KG1 (cell line): ENCODE data around the gene LMCD1.
"Not testable (repeated sequence)": the region's sequence is repeated elsewhere in the genome, so short reads cannot be mapped to it uniquely, and the experiment has no call there.

Source experiments
- DNase-seq: peaks from one replicate; lab custom pipeline; 2025; lab: John Stamatoyannopoulos, UW

The LMCD1 gene

DNA sequence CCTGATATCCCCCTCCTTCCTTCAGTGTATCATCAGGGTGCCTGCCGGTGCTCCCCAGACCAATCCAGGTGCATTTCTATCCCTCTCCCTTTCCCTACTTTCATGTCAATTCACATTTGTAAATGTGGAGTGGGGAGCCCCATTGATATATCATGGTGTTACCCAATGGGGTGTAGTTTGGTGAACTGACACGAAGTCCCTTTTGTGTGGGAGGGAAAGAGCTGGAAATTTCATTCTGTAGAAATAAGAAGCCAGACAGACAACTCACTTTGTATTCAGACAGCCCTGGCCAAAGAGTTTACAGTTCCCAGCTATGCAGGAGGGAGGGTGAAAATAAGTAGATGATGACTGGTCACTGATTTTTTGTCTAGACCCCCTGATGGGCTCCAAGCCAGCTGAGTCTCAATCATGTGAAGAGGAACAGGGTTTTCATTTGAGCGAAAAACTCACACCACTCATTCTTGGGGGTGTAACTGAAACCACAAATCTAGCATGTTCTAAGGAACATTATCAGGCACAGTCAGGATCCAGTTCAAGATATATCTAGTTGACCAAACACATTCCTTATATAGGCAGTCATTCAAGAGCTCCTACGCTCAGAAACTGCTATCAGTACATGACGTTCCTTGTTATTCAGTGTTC is 58.9 kb downstream of the LMCD1 start:
- no peak for DNase-seq

DNA sequence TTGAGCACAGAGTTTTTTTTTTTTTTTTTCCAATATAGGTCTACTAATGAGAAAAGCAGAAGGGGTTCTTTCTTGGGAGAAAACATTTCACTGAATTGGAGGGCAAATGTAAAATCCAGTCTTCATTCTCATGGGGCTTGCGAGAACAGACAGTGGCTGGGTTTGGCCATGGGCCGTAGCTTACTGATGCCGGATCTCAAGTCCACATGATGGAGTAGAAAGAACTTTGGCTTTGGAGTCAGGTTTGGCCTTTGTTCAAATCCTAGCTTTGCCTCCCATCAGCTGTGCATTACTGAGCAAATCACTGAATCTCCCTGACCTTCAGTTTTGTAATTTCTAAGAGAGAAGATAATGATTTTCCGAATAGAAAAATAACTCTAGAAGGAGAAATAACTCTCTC is 59.7 kb downstream of the LMCD1 start:
- no peak for DNase-seq

DNA sequence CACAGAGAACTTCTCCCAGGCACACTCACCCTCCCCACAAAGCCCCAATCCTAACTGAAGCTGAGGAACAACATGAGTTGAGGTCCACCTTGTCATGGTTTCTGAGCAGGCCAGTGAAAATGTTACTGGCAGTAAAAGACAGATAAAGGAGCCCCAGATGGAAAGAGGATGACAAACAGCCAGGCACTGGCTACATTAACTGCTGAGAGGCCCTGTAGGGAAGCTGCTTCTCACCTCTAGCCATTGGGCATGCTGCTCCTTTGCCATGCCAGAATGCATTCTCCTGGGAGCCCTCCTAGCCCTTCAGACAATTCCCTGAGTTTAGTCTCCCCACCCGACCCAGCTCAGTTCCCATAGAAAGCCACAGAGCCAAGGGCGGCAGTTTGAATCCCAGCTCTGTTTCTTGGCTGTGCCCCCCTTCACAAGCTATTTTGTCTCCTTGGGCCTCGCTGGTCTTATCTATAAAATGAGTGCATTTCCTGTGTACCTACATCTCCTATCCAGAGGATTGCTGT is 60.5 kb downstream of the LMCD1 start:
- DNase-seq = no peak

DNA sequence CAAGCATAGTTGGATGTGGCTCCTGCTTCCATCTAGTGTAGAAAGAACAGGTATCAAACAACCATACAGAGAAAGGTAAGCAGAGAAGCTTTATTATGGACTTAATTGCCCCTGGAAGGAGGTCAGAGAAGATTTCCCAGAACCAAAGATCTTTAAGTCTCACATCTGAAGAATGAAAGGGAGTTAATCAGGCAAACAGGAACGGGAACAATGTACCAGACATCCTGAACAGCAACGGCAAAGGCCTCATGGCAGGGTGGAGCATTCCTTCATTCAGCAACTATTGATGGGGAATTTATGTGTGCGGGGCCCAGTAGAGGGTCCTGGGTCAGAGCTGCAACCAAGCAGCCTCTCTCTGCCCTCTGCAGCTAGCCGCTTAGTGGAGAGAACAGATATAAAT is 61.5 kb downstream of the LMCD1 start:
- DNase-seq = no peak

DNA sequence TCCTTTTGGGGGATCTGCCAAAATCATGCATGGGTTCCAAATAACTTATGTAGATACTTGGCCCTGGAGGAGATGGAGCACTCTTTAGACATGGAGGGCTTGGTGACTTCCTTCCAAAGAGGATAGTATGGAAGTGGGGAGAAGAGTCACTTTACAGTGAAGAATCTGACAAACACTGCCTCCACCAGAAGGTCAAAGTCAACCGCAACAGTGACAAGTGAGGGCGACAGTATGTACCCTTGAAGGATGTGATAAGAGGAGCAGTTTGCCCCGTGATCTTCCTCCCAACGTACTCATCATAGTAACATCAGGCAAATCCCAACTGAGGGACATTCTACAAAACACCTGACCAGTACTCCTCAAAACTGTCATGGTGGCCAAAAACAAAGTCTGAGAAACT is 62.0 kb downstream of the LMCD1 start:
- DNase-seq = no peak

DNA sequence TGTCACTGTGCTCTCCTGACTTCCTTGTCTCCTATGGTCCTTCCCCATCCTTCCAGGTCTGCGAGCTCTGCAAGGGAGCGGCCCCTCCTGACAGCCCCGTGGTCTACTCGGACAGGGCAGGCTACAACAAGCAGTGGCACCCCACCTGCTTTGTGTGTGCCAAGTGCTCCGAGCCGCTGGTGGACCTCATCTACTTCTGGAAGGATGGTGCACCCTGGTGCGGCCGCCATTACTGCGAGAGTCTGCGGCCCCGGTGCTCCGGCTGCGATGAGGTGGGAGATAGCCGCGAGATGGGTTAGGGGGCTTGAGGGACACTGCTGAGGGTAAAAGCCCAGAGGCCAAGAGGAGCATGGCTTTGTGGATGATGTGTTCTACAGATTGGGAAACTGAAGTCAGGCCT is 63.8 kb downstream of the LMCD1 start:
- DNase-seq = no peak

DNA sequence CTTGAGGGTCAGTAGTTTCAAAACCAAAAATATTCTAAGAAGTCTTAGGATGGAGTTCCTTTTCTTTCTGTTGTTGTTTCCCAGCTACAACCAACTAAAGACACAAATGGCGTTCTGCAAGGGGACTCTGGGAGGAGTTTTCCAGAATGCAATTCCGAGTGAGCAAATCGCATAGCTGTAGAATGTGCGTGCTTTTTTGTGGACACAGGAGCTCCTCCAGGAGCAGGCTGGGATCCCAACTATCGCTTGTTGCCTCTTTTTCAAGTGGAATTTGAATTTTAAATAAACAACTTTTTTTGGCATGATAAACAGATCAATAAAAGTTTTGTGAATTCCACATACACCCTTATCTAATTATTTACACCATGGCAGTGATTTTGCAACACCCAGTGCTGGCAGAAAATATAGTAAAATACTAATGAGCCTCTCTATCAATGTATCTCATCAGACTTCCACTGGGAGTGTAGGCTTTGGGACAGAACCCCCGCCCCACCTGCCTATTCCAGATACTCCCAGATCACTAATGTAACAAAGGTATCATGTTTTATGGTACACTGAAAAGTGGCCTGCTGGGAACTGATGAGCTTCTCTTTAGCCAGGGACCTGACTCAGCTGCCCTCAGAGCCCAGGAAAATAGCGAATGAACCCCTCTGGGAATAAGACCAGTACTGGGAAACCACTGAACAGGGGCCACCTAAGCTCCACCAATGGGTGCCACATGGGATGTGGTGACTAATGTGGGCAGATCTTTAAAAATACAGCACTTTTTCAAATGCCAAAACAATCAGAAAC is 66.4 kb downstream of the LMCD1 start:
- no peak for DNase-seq

DNA sequence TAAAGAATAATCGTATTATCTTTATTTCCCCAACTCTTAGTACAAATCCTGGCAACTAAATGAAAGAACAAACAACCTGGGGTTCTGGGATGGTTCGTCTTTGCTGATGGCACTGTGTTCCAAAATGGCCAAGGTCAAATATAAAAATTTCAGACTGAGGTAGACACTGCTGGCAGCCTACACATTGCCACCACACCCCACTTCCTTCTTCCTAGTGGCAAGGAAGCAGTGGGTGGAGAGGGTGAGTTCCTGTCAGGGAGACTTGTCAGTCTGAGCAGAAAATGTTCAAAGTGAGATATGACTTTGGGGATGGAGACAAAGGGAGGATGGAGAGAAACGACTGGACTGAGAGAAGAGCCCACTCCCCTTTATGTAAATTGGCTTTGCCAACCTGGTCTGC is 69.6 kb downstream of the LMCD1 start:
- no peak for DNase-seq

DNA sequence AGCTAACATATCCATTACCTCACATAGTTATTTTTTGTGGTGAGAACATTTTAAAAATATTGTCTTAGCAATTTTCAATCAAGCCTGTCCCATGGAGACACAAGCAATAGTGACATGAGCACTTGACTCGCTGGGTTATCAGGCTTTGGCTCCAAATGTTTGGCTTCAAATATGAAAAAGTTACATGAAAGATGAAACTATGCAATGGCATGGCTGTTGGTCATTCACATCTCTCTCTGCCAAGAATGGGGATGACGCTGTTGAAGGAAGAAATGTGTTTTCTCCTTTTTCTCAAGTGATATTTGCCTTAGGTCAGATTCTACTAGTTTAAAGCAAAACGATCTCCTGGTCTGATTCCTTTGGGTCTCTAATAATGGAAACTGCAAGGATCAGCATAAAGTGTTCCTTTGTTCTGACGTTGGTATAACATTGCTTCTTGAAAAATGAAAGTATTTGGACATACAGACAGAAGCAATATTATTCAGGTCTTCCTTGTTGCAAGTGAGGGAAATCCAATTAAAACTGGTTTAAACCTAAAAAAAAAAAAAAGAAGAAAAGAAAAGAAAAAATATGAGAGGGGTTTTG is 71.8 kb downstream of the LMCD1 start:
- no peak for DNase-seq

DNA sequence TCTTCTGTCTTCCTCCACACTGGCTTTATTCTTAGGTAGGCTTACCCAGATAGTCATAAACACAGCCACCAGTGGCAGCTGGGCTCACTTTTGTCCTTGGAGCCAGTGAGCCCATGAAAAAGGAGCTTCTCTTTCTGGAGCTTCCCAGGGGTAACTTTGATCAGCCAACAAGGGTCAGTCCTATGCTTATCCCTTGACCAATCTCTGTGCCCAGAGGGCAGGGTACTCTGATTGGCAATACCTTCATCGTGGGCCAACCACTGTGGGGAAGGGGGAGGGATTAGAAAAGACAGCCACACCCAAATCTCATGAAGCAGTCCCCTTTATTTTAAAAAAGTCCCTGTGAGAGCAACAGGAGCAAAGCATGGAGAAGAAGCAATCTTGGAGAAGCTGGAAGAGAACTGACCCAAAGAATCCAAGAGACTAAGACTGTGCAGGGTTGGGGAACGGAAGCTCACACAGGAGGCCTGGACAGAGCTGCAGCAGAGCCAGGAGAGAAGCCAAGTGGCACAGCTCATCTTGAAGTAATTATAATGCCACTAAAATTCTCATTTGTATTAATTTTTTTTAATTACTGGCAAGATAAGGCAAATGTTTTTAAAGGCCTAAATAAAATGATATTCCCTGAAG is 72.5 kb downstream of the LMCD1 start:
- DNase-seq = no peak

DNA sequence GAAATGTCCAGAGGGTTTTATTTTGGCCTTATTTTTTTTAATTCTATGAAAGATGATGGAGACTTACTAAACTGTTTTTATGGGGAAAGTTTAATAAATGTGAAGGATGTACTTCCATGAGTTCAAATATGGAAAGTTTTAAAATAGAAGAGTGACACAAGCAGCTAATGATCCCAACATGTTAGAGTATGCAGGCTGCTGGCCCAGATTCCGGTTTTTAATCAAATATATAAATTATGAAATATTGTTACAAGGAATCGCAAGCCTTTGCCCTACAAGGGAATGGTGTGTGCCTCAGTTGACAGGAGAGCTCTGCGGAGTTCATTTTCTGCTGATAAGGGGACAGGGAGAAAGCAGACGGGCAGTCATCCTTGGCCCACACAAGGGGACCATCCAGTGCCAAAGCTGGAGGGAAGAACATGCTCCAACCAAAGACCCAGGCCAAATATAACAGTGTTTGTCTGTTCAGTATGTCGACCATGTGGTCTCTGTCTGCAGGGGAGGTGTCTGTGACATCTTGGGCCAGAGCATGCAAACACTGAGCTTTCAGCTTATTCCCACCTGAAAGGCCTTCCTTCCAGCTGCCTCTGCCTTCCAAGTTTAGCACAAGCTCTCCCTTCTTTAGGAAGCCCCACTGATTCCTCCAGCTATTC is 73.2 kb downstream of the LMCD1 start:
- no peak for DNase-seq

DNA sequence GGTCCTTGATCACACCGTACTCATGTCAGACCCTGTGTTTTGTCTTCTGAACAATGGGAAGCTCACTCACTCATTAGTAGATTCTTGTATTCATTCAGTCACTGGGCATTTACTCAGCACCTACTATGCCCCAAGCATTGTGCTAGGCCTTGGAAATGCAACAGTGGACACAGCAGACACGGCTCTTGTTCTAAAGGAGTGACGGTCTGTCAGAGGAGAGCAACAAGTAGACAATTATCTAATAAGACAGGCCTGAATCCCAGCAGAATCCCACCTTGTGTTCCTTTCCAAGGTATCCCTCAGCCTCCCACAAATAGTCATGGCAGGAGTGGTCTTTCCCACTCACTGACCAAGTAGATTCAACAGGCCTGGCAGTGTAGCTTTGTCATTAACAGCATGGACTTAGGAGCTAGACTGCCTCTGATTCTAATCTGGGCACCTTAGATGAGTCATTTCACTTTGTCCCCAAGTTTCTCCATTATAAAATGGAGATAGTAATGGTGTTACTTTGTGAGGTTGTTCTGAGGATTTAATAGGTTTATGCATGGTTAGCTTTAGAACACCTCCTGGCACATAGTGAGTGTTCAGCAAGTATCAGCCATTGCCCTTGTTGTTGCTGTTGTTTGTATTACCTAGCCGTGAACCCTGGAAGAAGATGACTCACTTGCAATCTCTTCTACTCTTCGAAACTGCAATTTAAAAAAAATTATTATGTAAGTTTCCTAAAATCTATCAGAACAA is 73.9 kb downstream of the LMCD1 start:
- no peak for DNase-seq

DNA sequence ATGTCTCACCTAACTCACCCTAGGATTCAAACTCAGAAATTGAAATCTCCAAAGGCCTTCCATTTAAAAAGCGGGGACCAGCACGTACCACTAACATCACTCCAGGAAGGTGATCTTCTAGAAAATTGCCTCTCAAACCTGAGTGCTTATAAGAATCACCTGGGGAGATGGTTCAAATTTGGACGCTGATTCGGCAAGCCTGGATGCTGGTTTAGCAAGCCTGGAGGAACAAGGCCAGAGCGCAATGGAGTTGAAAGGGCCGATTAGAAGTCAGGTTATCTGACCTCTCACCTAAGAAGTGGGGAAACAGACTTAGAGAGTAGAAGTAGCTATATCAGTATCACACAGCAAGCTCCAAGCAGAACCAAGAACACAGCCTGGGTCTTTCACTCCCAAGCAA is 74.8 kb downstream of the LMCD1 start:
- DNase-seq = no peak

DNA sequence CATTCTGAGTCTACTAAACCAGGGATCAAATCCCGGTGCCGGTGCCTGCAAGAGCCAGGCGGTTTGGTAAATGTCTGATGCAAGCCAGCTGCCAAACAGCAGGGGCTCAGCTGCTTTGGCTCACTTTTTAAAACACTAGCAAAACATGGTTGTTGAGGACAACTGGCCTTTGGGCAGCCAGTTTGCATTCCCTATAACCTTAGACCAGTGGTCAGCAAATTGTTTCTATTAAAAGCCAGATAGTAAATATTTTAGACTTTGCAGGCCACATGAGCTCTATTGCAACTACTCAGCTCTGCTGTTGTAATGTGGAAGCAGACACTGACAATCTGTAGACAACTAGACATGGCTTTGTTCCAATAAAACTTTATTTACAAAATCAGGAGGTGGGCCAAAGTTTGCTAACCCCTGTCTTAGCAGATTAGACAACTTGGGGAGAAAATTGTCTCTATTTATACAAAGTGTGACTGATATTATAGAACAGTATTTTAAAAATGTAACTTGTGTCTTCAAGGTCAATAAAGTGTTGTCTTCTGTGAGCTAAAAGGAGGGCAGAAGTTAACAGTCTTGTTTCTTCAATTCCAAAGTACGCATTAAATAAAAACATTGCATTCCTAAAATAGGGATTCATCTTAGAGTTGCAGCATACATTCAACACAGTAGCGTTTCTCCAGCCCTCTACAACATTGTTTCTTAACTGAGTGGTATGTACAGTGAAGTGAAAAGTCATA is 75.4 kb downstream of the LMCD1 start:
- no peak for DNase-seq

DNA sequence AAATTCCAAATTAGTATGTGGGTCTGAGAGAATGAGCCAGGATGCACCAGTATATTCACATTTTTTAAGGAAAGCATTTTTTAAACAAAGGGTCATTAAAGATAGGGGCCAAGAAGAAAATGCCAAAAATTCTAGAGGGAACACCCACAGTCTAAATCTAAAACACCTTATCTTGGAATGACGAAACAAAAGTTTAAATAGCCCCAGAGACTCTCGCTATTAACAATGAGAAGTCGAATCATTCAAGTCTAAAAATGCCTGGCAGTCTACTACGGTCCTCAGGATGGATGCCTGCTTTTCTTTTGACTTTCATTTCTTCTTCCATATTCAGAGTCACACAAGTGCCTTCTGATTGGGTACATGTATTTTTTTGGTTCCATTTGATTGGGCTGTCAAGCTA is 76.7 kb downstream of the LMCD1 start:
- DNase-seq = no peak

DNA sequence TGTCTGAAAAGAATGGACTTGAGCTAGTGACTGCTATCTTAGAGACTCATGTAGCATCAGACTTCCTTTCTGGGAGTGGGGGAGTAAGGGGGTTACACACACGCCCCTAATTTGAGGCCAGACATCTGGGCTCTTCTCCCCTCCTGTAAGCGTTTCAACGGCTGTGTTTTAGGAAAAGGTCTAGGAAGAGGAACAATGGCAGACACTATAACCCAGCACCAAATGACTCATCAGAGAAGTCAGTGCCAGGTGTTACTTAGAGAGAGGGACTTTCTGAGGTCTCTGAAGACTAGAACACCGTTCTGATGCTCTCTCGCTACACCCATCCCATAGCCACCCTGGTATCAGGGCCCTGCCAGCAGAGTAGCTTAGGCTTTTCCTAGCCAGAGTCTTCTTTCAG is 77.5 kb downstream of the LMCD1 start:
- DNase-seq = peak; percentile 19

DNA sequence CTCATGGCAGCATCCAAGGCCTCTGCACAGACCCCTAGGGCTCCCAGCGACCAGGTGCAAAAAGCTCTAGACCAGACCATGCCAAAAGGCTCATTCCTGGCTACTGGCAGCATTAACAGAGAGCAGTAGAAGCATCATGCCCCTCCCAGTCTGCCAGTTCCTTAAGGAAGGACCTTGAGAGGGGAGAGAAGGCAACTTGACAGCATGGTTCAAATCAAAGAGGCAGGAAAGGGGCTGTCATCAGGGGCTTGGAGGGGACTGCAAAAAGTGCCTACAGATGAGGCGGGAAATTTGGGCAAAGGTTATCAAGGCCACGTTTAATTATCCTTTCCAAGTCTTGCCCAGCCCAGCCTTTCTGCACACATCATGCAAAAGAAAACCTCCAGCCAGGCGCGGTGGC is 78.3 kb downstream of the LMCD1 start:
- DNase-seq = no peak

DNA sequence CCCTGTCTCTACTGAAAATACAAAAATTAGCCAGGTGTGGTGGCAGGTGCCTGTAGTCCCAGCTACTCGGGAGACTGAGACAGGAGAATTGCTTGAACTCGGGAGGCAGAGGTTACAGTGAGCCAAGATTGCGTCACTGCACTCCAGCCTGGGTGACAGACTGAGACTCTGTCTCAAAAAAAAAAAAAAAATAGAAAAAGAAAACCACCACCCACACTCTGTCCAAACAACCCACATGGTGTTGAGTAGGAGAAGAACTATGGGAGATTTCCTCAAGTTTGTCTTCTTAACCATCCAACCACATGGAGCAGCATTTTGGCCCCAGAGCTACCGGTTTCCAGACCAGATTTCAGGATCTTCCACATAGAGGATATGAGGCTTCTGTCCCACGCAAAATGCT is 78.8 kb downstream of the LMCD1 start:
- DNase-seq = not testable (repeated sequence)

DNA sequence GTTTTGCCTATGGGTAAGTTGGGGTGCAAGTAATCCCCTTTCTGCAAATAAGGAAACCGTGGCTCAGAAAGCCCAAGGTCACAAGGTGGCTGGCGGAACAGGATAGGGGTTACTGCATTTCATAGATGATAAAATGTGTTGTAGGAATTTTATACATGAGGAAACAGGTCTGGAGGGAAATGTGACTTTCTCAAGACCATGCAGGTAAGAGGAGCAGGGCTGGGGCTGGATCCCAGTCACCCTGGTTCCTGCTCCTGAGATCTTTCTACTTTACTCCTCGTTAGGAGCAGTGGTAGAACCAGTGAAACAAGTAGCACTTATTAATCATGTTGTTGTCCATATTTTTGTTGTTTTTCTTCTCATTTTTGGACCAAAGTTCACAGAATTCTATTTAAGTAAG is 79.8 kb downstream of the LMCD1 start:
- no peak for DNase-seq

DNA sequence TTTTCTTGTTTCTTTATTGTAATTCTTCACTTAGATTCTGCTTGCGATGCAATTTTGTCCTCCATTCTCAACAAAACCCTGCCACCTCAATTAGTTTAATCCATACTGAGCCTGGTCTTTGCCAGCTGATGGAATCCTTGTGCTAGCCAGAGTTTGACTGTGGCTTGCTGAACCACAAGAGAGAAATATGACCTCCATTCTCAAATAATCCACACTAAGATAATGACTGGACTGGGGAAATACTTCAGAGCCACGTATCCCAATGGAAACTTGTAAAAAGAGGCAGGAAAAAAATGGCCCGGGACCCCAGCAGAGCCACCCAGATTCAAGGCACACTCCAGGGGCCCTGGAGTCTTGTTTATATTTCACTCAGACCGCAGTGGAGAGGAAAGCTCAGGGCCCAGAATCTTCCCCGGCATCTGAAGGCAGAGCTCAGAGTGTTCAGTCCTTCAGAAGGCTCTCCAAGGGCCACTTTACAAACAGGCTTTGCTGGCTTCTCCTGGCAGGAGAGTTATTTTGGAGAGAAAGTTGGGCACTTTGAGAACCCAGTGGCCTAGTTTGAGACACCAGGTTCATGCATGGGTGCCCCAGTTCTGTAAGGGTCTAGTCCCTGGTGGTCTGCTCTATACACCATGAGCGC is 80.3 kb downstream of the LMCD1 start:
- no peak for DNase-seq
